HG03280 (cell line): Measurements from ENCODE around the gene LYRM7.
"Not testable (repeated sequence)": the region's sequence is repeated elsewhere in the genome, so short reads cannot be mapped to it uniquely, and the experiment has no call there.

ENCODE experiments used
- ATAC-seq: cut with Tn5 transposase; IDR thresholded peaks from one replicate; pipeline ENCODE4 v1.9.1; 2021; ENCODE audit warnings: mild to moderate bottlenecking, moderate library complexity; ENCODE audit not compliant: unreplicated experiment

Gene LYRM7

DNA sequence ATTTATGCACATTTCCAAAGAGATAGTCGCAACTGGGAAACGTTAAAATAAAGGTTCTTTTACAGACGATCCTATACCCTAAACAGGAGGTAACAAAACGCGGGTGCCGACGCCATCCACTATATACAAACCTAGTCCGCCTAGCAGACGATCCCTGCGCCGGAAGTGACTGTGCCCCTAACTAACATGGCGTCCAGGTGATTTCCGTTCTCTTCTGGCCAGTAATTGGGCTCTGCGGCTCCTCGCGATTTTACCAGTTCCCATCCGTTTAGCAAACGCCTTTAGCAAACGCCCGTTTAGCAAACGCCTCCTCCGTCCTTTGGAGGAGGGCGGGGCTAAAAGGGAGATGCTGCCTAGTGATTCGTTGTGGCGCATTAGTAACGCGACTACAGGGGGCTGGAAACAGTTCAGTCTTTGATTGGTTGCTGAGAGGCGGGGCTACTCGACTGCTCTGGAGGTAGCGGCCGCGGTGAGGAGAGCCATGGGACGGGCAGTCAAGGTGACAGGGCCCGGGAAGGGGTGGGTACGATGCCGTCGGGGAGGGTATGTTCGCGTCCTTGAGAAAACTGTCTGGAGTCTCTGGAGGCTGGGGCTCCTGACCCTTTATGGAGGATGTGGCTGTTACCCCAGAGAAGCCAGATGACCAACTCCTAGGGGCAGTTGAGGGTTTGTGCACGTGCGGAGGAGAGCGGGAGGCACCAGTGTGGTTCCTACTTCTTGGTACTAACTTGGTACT is at the start of gene LYRM7:
Gene LYRM7, plus strand, starts transcription at position 405 of the 736 bp plus-strand sequence. Its CDS starts 77 bp downstream, at position 482.
- peak; percentile 98 for ATAC-seq

DNA sequence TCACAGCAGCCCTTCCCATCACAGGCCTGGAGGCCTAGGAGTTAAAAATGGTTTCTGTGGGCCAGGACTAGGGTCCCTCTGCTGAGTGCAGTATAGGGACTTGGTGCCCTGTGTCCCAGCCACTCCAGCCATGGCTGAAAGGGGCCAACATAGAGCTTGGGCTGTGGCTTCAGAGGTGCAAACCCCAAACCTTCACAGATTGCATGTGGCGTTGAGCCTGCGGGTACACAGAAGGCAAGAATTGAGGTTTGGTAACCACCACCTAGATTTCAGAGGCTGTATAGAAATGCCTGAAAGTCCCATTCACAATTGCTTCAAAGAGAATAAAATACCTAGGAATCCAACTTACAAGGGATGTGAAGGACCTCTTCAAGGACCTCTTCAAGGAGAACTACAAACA is 43.5 kb upstream of the LYRM7 start:
- not testable (repeated sequence) for ATAC-seq

DNA sequence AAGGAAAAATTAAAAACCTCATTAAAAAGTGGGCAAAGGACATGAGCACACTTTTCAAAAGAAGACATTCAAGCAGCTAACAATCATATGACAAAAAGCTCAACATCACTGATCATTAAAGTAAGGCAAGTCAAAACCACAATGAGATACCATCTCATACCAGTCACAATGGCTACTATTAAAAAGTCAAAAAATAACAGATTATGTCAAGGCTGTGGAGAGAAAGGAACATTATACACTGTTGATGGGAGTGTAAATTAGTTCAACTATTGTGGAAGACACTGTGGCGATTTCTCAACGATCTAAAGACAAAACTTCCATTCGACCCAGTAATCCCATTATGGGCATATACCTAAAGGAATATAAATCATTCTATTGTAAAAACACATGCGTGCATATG is 41.4 kb upstream of the LYRM7 start:
- no peak for ATAC-seq

DNA sequence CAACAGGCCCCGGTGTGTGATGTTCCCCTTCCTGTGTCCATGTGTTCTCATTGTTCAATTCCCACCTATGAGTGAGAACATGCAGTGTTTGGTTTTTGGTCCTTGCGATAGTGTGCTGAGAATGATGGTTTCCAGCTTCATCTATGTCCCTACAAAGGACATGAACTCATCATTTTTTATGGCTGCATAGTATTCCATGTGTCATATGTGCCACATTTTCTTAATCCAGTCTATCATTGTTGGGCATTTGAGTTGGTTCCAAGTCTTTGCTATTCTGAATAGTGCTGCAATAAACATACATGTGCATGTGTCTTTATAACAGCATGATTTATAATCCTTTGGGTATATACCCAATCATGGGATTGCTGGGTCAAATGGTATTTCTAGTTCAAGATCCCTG is 37.7 kb upstream of the LYRM7 start:
- ATAC-seq, result not testable (repeated sequence)

DNA sequence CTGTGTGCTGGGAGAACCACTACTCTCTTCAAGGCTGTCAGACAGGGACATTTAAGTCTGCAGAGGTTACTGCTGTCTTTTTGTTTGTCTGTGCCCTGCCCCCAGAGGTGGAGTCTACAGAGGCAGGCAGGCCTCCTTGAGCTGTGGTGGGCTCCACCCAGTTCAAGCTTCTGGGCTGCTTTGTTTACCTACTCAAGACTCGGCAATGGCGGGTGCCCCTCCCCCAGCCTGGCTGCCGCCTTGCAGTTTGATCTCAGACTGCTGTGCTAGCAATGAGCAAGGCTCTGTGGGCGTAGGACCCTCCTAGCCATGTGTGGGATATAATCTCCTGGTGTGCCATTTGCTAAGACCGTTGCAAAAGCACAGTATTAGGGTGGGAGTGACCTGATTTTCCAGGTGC is 32.3 kb upstream of the LYRM7 start:
- ATAC-seq, result not testable (repeated sequence)

DNA sequence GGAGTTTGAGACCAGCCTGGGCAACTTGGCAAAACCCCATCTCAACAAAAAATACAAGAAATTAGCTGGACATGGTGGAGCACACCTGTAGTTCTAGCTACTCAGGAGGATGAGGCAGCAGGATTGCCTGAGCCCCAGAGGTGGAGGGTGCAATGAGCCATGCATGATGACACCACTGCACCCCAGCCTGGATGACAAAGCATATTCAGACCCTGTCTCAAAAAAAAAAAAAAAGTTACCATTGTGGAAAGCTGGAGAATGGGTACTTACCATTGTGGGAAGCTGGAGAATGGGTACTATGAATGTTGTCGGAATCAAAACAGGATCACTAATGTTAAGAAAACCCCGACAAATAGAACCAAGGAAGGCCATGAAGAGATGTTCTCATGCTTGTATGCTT is 31.4 kb upstream of the LYRM7 start:
- no peak for ATAC-seq

DNA sequence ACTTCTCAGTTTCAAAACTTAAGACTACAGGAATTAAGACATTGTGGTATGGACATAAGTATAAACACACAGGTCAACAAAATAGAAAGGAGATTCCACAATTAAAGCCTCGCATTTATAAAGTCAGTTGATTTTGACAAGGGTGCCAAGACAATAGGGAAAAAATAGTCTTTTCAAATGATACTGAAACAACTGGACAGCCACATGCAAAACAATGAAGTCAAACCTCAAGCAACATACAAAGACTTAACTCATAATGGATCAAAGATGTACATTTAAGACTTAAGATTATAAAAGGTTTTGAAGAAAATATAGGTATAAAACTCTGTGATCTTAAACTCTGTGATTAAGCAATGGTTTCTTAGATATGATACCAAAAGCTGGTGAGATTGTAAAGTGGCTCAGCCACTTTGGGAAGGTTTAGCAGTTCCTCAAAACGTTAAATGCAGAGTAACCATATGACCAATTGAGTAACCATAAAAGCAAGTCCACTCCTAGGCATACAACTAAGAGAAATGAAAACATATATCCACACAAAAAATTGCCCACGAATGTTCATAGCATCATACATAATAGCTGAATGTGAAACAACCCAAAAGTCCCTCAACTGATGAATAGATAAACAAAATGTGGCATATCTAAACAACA is 27.6 kb upstream of the LYRM7 start:
- ATAC-seq, result no peak

DNA sequence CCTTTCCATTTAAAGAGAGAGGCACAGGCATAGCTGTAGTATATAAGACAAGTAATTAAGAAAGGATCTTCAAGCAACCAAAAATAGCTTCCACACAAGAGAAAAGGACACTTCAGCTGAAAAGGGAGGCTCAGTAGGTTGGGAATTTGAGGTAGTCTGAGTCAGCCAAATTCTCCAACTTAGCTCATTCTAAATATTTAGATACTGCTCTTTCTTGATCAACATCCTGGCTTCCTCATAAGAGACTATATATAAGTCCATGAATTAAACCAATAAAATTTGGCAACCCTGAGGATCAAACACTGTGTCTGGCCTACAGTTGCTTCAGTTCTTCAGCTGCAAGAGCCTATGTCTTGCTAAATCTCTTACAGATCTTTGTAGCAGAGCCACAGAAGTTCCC is 23.5 kb upstream of the LYRM7 start:
- ATAC-seq, result no peak

DNA sequence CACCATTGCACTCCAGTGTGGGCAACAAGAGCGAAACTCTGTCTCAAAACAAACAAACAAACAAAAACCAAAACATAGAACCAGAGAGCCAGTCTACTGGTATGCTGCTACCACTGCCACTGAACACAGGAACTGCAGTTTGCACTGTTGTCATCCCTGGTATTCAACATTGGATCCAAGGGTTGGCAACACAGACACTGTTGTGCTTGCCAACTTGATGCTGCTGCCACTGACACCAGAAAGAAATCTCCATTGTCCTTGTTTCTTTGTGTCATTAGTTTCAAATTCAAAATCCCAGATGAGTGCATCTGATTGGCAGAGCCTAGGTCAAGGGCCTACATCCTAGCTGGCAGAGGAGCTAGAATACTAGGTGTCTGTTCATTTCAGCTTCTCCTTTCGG is 21.9 kb upstream of the LYRM7 start:
- ATAC-seq, result no peak

DNA sequence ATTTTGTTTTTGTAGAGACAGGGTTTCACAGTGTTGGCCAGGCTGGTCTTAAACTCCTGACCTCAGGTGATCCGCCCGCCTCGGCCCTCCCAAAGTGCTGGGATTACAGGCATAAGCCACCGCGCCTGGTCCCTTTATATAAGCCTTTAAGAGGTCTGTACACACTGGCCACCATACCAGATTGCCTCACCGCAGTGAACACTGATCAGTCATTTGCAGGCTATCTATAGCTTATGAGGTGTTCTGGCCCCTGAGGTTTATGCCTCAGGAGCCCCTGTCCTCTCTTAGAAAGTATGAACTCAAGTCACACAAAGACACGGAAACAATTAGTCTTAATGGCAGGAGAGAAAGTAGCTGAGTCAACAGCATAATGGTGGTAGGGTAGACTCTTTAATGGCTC is 20.3 kb upstream of the LYRM7 start:
- no peak for ATAC-seq

DNA sequence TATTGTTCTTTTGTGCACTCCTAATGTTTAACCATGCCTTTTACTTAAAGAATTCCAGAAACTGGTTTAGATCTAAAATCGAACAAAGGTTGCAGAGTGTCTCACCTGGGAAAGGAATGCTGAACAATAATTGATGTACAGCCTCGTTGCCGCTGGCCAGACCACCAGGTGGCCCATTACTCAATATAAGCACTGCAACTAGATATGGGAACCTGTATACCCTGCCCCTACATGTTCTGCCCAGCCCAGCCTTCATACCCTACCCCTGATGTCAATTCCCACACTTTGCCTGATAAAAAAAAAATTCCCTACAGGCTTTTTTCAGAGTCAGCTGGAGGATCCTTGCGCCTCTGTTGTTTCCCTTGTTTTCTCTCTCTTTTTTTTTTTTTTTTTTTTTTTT is 19.5 kb upstream of the LYRM7 start:
- no peak for ATAC-seq

DNA sequence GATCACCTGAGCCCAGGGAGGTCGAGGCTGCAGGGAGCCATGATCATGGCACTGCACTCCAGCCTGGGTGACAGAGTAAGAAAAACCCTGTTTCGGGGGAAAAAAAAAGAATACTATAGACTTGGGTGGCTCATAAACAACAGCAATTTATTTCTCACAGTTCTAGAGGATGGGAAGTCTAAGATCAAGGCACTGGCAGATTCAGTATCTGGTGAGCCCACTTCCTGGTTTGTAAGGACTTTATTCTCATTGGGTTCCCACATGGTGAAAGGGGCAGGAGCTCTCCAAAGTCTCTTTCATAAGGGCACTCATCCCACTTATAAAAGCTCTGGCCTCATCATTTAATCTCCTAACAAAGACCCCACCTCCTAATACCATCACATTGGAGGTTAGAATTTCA is 14.4 kb upstream of the LYRM7 start:
- ATAC-seq, result no peak

DNA sequence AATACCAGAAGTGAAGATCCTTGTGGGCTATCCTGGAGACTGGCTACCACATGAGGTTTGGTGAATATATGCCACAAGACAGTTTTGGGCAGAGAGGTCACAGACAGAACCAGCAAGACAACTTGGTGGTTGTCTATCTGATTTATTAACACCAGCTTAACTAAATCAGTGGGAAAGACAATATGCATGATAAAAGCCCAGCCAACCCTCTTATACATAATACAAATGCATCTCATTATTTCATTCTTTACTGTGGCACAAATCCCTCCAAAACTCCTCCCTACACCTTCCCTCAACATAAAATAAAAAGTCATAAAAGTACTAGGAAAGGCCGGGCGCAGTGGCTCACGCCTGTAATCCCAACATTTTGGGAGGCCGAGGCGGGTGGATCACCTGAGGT is 13.8 kb upstream of the LYRM7 start:
- ATAC-seq, result no peak

DNA sequence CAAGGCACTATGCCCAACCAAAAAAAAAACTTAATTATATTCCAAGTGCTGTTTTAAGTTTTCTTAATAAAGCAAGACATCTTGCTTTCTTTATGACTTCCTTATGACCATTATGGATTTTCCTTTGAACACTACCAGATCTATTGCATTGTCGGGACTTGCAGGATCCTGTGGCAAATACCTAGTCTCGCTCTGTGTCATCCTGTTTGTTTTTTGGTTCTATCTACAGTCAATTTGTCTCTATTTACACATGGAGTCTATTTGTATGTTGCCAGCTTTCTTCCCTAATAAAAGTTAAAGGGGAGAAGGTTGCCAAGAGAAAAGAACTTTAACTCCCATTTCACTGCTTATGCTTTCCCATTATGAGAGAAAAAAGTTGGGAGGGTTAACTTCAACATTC is 10.6 kb upstream of the LYRM7 start:
- ATAC-seq, result no peak

DNA sequence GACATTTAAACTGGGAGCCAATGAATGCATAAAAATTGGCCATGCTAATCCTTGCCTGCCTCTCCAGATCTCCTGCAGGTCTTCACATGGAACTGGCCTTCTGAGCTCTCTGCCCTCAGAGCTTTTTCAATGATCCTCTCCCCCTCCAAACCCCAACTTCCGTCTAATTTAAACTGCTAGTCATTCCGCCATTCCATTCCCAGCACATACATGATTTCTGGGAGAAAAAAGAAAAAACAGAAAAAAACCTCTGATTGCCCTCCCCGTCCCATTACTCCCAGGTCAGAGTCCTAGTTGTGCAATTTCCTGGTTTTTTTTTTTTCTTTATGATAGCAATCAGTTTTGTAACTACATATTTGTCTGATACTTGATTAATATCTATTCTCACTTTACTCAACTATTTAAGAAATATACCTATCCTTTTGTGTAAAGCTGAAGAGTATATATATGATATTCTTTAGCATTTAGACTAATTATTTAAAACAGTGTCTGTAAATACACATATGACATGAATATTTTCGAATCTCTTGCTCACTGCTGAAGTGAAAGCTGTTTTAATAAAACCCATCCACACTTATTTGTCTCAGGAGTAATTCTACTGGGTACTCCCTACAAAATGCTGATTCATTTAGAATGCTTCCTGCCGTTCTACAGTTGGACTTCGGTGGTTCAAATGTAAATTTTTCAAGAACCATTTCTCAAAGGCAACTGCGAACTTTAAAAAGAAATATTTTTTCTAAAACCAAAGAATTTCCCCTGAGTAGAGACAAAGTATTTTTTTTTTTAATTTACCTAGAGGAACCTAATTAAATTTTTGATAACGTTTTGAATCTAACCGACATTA is 7.2 kb upstream of the LYRM7 start:
- ATAC-seq, result no peak

DNA sequence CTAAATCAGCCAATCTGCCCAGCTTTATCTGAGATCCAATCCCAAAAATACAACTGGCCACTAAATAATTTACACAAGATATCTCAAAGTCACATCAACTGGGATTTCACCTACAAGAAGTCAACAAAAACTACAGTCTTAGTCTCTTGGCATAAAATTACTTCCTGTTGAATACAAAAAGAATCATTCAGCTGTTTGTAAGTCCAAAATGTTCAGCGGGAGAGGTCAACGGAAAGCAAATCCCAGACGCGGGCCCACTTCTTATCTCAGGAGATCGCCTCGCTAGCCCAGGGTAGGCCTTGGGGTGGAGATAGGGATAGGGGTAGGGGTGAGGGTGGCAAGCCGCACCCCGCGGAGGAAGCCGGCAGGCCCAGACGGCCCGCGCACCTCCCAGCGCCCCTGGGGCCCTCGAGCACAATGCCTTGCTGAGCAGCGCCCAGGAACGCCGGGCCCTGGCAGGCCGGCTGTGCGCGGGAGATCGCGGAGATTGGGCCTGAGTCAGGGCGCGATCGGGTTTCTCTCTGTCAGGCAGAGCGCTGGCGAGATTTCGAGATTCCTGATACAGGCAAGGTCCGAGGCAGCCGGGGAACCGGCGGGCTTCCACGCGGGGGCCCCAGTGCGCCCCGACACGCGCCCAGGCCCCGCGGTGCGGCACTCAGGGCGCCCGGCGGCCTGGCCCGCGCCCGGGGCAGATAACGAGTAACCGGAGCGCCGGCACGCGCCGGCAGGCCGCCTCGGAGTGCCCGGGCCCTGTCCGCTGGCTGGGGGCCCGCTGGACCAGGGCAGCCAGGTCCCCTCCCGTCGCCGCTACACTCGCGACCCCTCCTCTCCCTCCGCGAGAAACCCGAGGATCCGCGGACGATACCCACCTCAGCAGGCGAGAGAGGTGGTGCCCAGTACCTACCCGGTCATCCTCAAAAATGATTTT is 6.3 kb upstream of the LYRM7 start:
- peak; percentile 71 for ATAC-seq

DNA sequence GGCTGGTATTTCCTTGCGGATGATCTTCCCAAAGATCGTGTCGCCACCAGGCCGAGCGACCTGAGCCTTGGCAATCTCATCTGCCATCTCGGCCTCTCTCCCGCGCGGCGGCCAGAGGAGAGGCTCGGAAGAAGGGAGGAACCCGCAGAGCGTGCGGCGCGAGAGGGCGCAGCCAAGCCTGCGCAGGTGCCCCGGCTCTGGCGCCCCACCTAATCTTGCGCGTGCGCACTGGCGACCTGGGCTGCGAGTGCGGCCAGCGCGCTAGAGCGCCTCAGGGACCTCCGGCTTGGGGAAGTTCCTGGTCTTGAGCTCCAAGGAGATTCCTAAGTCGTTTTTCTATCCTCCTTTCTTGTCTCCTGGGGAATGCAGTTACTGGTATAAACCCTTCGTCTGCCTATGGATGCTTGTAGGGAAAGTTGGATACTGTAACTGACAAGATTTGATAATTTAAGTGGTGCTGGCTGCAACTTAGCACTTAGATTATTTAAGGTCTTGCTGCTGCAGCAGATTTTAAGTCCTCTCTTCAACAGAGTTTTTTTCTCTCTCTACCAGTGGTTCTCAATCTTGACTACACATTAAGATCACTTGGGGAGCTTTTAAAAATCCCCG is 5.5 kb upstream of the LYRM7 start, which contains the start of gene HINT1:
Gene HINT1, minus strand, starts transcription at position 138 of the 609 bp plus-strand sequence. Its CDS starts 51 bp downstream, at position 87.
- ATAC-seq, result peak; percentile 80

DNA sequence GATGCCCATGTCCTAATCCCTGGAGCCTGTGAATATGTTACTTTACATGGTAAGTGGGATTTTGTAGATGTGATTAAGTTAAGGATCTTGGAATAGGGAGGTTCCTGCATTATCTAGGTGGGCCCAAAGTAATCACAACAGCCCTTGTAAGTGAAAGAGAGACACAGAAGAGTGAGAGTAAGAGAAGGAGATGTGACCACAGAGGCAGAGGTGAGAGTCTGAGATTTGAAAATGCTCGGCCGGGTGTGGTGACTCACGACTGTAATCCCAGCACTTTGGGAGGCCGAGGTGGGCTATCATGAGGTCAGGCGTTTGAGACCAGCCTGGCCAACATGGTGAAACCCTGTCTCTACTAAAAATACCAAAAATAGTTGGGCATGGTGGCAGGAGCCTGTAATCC is 3.1 kb upstream of the LYRM7 start:
- no peak for ATAC-seq

DNA sequence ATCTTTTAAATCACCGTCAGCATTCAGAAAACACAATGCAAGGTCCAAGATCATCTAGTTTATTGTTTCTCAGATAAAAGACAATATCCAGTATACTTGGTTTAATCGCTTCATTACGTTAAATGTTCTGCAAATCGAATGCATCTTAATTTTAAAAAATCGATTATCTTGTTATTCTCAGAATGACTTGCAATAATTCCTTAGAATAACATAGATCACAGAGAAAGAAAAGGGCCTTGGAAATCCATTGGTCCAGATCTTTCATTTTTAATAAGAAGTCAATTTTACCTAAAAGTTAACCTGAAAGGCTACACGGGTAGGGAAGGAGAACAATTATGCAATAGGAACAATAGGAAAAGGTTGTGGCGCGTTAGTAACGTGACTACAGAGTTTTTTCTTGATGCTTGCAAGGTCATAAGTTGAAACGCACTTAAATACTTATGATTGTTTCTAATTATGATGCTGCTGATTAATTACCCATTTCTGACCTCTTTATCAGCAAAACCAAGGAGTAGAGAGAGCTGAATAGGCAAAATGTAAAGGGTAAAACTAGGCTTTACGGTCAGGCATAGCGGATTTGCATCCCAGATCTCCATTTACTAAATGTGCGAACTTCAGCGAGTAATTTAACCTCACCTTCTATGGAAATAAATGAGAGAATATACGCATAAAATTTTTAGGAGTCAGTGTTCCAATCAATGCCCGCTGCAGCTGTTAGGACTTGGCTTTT is 769 bp upstream of the LYRM7 start:
- no peak for ATAC-seq
